Activated CD8-positive, alpha-beta memory T cell treated with anti-CD3 and anti-CD28 coated beads for 24 hours (primary cell): ENCODE data around the gene AGFG1.
"Not testable (repeated sequence)": the region's sequence is repeated elsewhere in the genome, so short reads cannot be mapped to it uniquely, and the experiment has no call there.

ENCODE experiments used
- DNase-seq: peaks from one replicate; pipeline ENCODE4 v3.0.0-alpha.2; 2020

Gene AGFG1

DNA sequence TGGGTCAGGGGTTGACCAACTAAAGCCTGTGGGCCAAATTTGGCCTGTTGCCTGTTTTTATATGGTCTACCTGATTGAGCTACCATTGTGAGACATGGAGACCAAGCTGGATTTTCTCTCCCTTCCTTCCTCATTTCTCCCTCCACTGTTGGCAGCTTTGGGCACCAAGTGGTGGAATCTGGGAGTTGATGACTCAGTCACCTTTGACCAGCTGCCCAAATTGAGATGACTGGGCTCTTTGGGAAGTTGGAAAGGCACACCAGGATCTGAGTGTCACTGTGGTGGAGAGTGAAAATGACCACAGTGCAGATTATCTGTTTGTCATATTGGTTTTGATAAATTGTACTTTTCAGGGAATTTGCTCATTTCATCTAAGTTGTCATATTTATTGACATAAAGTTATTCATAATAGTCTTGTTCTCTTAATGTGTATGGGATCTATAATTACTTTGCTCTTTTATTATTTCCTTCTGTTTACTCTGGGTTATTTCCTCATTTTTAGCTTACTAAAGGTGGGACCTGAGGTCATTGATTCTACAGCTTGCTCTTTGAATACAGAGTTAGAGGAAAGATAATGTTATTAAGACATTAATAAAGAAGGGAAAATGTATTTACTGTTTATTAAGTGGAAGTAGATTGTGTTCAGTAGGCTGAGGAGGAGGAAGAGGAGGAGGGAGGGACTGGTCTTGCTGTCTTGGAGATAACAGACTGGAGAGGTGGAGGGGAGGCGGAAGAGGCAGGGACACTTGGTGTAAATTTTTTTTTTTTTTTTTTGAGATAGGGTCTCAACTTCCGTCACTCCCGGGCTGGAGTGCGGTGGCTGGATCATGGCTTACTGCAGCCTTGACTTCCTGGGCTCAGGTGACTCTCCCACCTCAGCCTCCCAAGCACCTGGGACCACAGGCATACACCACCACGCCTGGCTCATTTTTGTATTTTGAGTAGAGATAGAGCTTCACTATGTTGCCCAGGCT is 31.8 kb downstream of the AGFG1 start:
- no peak for DNase-seq

GRCh38 chr2:227504700-227505099 is 32.7 kb downstream of the AGFG1 start:
- DNase-seq: no peak

DNA sequence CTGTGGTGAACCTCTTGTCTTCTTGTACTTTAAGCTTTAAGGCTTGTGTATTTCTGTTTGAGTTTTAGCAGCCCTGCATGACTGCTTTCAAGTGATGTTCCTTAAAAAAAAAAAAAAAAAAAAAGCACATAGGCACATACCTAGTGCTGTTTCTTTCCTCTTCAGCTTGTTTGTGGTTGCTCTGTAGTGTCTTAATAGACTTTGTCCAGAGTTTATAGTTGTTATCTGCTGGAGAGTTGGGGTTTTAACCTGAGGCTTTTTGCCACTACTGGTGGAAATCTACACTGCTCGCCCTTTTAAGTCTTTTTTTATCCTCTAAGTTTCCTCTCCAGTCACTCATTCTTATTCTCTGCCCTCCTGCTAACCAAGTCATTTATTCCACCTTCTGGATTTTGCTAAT is 34.5 kb downstream of the AGFG1 start:
- DNase-seq: no peak

DNA sequence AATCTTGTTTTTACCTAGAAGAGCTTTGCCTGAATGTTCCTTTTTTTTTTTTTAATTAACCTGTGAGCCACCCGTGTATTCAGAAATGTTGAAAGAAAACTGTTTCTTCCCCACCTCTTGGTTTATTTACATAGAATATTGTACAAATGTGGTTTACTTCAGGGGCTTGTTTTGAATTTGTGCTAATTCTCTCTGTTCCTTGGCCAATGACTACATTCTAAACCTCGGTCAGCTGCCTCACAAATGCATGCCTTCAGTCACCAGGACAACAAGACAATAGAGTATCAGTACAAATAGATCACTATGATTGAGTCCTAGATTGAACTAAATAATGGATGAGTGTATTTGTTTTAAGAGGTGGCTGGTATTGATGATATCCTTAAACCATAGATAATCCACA is 36.0 kb downstream of the AGFG1 start:
- no peak for DNase-seq

DNA sequence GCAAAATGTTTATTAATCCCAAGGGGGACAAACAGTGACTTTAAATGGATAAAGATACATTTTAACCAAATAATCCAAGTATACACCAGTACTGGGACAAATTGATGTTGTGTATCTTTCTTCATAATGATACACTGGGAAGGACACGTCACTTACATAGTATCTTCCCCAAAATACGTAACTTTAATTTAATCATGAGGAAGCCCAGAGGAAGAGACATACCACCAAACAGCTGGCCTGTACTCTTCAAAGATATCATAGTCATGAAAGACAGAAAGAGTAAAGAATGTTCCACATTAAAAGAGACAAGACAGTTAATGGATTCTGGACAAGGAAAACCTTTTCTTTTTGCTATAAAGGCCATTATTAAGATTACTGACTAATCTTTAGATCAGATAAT is 37.1 kb downstream of the AGFG1 start:
- no peak for DNase-seq

GRCh38 chr2:227509824-227510619 is 38.1 kb downstream of the AGFG1 start:
- no peak for DNase-seq

DNA sequence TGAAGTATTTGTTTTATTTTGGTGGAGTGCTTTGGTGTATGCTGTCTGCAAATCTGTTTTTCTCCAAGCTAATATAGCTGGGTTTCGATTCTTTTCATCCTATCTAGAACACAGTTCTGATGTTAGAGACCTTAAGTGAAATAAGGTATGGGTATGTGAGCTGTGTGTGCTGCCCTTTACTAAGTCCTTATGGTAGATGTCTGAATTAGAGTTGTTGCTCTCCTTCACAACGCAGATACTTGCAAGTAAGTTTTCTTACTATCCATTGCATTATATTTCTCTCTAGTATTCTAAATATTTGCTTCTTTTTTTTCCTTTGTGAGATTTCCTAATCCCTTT is 38.6 kb downstream of the AGFG1 start:
- no peak for DNase-seq

GRCh38 chr2:227511239-227511930 is 39.4 kb downstream of the AGFG1 start:
- DNase-seq: no peak

DNA sequence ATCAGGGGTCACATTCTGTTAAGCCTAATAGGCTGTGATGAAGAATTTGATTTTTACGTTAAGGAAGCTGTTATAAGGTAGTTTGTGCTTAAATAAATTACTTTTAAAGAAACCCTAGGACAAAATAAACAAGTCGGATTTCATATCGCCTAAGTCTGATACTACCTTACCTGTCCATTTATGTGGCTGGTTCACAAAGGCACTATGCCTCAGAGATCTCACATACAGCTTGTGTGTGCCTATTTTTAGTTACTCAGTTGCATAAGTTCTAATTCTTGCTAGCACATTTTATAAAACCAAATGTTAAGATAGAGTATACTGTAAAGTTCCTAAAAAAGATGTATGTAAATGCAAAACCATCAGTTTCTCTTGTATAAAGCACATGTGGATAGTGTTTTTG is 40.0 kb downstream of the AGFG1 start:
- DNase-seq: no peak

DNA sequence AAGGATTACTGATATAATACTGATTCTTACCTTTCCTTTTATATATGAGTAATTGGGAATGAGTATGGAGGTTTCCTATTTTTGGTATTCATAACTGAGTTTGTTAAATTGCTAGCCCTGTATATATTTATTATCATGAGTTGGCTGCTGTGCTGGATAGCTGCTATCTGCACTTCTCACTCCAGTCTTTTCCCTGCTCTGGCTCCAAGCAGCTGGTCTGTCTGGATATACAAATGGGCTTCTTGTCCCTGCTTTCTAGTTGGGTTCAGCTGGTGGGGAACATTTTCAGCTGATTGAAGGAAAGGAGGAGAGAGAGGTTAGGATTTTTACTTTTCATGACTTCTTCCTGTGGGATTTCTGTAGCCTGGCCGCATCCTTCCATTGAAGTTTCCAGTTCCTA is 41.2 kb downstream of the AGFG1 start:
- DNase-seq: no peak

DNA sequence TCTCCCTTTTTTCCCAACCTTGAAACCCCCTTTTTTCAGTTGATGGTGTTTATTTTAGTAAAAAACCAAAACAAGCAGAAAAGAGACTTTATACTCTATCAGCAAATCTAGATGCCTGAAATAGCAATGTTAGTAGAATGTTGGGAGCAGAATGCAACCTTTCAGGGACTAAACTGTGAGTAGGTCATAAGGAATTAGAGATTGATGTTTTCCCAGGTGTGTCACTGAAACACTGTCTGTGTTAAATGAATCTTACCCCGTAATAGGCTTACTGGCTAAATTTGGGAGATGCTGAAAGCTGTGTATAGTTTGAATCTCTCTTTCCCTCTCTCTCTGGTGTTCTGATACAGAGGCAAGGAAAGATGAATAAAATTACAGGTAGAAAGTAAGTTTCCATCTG is 43.8 kb downstream of the AGFG1 start:
- no peak for DNase-seq

GRCh38 chr2:227517724-227518123 is 45.8 kb downstream of the AGFG1 start:
- no peak for DNase-seq

DNA sequence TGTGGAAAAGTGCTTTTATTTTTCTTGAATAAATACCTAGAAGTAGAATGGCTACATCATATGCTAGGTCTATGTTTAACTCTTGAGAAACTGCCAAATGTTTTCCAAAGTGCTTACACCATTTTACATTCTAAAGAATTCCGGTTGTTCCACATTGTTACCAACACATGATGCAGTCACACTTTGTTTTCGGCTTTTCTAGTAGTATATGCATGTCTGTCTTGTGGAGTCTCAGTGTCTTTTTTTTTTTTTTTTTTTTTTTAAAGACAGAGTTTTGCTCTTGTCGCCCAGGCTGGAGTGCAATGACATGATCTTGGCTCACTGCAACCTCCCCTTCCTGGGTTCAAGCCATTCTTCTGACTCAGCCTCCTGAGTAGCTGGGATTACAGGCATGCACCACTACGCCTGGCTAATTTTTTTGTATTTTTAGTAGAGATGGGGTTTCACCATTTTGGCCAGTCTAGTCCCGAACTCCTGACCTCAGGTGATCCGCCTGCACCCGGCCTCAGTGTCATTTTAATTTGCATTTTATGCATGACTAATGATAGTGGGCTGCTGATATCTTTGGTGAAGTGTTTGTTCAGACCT is 46.4 kb downstream of the AGFG1 start:
- not testable (repeated sequence) for DNase-seq

DNA sequence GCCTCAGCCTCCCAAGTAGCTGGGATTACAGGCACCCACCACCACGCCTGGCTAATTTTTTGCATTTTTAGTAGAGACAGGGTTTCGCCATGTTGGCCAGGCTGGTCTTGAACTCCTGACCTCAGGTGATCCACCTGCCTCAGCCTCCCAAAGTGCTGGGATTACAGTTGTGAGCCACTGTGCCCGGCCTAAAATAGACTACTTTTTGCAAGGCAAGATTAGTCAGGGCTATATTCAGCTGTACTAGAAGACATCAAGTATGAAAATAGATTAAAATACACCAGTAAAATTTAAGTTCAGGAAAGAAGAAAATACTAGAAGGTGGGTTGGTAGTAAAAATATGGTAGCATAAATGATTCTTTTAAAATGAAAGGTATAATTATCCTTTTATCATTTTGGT is 49.2 kb downstream of the AGFG1 start:
- not testable (repeated sequence) for DNase-seq

- no peak for DNase-seq
Observed at GRCh38 chr2:227524665-227525064, 52.7 kb downstream of the AGFG1 start.

GRCh38 chr2:227527351-227527750 is 55.4 kb downstream of the AGFG1 start:
- no peak for DNase-seq

DNA sequence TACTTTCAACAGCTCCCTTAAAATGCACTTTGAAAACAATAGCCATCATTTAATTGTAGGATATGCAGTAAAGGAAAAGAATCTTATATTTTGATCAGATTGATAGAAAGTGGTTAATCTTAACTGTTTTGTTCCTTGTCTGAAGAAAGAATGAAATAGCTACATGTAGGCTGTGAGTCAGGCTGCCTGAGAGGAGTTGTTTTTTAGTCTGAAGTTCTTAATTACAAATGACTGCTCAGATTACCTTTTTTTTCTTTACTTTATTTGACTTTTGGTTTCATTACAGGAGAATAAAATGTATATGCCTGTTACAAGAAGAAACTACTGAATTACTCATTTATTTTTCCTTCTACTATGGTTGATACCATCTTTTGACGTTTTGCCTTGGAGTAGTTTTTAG is 56.8 kb downstream of the AGFG1 start:
- no peak for DNase-seq

DNA sequence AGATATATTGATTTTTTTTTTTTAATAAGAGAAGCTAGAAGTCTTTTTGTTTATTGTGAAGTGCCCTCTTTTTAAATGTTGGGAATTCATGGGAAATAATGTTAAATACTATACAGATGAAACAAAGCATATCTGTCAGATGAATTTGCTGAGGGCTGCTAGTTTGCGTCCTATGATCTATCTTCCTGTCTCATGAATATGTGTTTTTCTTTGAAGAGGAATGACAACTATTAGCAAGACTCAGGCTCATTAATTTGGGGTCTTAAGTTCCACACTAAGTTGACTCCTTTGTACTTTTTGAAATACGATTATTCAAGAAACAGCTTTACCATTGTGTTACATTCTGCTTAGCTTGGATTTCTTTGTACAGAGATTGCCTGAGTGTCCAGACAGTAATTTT is 57.9 kb downstream of the AGFG1 start:
- DNase-seq: no peak

DNA sequence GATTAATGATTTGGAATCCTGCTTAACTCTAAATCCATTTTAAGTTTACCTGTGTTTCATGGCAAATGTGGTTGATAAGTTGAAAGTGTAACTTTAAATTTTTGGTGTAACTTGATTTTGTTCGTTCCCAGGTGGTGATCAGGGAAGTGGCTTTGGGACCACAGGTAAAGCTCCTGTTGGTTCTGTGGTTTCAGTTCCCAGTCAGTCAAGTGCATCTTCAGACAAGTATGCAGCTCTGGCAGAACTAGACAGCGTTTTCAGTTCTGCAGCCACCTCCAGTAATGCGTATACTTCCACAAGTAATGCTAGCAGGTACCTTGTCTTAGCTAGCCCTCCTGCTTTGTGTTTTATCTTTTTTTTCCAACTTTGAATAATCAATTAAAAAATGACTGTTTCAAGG is 62.8 kb downstream of the AGFG1 start:
- DNase-seq: no peak

DNA sequence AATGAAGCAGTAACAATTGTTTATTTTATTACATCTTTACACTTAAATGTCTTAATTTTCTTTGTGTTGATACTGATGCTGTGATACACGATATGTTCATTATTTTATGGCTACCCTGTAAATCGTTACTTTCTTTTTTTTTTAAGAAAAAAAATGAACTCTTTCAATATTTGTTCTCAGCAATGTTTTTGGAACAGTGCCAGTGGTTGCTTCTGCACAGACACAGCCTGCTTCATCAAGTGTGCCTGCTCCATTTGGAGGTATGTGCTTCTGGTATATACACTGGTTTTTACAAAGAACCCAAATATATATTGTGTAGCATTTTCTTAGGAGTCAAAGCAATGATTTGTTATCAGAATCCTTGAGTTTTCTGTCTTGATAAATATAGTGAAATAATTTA is 64.5 kb downstream of the AGFG1 start:
- no peak for DNase-seq

DNA sequence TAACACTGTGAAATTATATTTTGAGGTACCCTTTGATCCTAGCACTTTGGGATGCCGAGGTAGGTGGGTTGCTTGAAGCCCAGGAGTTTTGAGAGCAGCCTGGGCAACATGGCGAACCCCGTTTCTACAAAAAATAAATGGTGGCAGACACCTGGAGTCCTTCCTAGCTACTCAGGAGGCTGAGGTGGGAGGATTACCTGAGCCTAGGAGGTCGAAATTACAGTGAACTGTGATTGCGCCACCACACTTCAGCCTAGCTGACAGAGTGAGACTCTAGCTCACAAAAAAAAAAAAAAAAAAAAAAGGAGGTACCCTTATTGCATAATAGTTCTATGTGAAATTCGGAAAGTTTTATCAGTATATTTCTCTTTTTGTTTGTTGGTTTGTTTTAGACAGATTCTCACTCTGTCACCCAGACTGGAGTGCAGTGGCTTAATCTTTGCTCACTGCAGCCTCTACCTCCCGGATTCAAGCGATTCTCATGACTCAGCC is 67.6 kb downstream of the AGFG1 start:
- DNase-seq: no peak

- not testable (repeated sequence) for DNase-seq
Observed at GRCh38 chr2:227540352-227540751, 68.4 kb downstream of the AGFG1 start.

DNA sequence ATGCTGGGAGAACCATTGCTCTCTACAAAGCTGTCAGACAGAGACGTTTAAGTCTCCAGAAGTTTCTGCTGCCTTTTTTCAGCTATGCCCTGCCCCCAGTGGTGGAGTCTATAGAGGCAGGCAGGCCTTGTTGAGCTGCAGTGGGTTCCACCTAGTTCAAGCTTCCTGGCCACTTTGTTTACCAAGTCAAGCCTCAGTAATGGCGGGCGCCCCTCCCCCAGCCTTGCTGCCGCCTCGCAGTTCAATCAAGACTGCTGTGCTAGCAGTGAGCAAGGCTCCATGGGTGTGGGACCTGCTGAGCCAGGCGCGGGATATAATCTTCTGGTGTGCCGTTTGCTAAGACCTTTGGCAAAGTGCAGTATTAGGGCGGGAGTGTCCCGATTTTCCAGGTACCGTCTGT is 74.0 kb downstream of the AGFG1 start:
- DNase-seq: no peak
